COLO829 (cell line): Measurements from ENCODE around the gene RNASET2.
"Not testable (repeated sequence)": the region's sequence is repeated elsewhere in the genome, so short reads cannot be mapped to it uniquely, and the experiment has no call there.

ENCODE experiments used
- DNase-seq: peaks from one replicate; pipeline ENCODE4 v3.0.0; 2012; ENCODE audit warnings: low spot score

RNASET2 gene

GRCh38 chr6:166927240-166927934, 29.0 kb downstream of the RNASET2 start:
- peak; percentile 94 for DNase-seq

- DNase-seq, result no peak
Measured at GRCh38 chr6:166926748-166927147, 29.6 kb downstream of the RNASET2 start.

- no peak for DNase-seq
Measured at GRCh38 chr6:166925141-166925996, 31.0 kb downstream of the RNASET2 start.

- no peak for DNase-seq
Measured at GRCh38 chr6:166924531-166924930, 31.8 kb downstream of the RNASET2 start.

DNA sequence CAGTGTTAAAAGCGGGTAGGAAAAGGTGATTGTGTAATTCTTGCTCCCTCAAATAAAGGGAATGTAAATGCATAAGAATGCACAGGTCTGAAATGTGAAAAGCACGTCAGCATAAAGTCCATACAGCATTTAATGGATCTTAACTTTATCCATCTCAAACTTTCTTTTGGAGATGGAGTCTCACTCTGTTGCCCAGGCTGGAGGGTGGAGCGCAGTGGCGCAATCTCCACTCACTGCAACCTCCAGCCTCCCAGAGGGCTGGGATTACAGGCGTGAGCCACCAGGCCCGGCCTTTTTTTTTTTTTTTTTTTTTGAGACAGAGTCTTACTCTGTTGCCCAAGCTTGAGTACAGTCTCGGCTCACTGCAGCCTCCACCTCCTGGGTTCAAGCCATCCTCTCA, 33.4 kb downstream of the RNASET2 start:
- no peak for DNase-seq

- DNase-seq, result no peak
Measured at GRCh38 chr6:166921570-166921969, 34.8 kb downstream of the RNASET2 start.

DNA sequence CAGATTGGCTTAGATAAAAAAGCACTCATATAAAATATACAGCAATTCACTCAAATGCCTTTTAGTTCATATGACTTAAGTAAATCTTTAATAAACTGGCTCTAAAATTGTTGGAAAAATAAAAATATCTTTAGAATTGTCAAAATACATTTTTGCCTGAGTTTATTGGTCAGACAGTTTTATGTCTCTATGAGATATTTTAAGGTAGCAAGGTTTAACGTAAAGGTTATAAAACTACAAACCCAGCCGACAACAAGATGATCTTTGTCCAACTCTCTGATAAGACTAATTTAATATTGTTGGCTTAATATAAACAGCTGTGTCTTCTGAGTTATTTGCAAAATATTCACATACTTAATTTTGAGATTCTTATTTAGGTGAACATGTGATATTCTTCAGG, 39.5 kb downstream of the RNASET2 start:
- no peak for DNase-seq

DNA sequence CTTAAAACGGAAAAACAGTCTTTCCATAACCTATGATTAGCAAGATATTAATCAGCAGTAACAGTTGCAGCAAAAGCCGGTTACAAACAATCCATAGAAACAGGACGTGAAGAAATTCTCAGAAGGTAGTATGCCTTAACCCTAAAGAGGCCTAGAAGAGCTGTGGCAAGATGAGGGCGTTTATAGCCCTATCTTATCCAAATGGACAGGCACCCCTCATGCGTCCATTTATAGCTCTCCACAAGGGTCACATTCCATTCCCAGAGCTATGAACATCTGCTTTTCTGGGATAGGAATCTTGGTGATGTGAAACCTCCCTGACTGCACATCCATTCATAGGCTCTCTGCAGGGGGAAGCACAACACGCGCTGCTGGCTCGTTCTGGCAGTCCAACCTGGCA, 40.9 kb downstream of the RNASET2 start:
- not testable (repeated sequence) for DNase-seq

- DNase-seq, result not testable (repeated sequence)
Measured at GRCh38 chr6:166914952-166915351, 41.4 kb downstream of the RNASET2 start.

GRCh38 chr6:166911248-166911677, 45.1 kb downstream of the RNASET2 start:
- DNase-seq, result no peak

DNA sequence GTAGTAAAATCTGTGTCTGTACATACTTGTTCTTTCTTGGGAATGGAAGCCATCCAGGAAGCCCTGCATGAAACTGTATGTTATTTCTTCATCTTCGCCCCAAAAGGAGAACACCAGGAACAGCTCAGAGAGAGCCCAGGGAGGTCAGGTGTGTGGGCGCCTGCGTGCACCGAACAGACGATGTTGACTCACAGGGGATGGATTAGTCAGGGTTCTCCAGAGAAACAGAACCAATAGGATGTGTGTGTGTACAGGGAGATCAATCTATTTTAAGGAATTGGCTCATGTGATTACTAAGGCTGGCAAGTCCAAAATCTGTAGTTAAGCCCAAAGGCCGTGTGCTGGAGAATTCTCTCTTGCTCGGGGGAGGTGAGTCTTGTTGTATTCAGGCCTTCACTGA, 45.7 kb downstream of the RNASET2 start:
- no peak for DNase-seq

GRCh38 chr6:166908811-166909210, 47.5 kb downstream of the RNASET2 start:
- no peak for DNase-seq

- DNase-seq, result no peak
Measured at GRCh38 chr6:166907871-166908806, 48.2 kb downstream of the RNASET2 start.

DNA sequence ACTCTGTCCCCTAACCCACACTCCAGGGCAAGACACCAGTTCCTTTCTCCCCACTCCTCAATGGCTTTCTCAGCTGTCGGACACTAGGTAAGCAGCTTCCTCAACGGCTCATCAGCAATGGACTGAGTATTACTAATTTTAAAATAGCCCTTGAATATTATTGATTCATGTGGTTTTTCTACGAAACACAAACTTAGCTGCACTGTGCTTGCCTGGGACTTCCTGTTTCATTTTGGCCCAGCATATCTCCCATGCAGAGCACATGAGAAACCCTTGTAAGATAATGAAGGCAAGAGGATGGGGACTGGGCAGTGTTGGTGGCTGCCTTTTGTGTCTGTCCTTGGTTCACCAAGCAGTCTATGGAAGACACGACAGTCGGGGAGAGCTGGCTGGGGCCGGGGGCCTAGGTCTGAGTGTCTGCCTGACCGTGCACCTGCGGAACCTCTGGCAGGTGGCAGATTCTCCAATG, 48.9 kb downstream of the RNASET2 start:
- DNase-seq, result no peak

DNA sequence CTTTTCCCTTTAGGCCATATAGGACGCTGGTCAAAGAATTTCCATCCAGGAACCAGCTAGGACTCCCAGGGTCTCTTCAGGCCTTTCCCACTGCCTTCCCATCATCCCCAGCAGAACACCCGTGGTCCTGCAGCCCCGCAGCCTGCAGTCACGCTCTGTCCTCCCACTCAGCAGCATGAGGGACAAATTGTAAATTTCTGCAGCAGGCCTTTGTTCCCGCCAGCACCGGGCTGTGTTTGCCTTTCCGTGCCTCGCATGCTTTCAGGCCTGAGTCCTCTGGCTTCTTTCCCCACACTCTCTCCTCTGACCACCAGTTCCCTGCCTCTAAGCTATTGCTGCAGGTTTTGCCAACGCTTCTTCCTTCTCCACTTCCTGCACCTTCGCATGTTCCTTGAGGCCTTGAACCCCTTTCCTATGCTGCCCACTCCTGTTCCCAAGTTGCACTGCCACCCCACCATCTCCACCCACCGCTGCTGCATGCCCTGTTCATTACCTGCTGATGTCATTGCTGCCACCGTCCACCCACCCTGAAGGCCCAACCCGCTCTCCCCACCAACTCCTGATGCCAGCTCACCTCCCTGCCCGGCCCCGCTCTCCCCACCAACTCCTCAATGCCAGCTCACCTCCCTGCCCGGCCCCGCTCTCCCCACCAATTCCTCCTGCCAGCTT, 49.8 kb downstream of the RNASET2 start:
- no peak for DNase-seq

- no peak for DNase-seq
Measured at GRCh38 chr6:166905505-166906134, 50.7 kb downstream of the RNASET2 start.

DNA sequence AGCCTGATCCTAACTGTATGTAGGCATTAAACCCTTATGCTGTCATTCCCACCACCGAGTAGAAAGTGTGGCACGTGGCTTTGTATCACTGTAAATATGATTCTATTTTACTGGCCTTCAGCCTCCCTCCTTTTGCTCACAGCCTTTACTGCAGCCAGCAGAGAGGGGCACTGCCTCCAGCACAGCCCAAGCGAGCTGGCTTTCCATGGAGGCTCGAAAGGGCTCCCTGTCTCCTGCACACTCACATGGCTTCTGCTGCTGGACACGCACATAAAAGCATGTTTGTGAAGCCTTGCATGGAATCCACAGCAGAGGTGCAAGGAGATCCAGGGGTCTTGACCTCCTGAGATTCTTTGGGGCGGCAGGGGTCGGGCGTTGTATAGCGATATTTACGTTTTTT, 51.3 kb downstream of the RNASET2 start:
- no peak for DNase-seq

GRCh38 chr6:166904101-166904746, 52.1 kb downstream of the RNASET2 start:
- no peak for DNase-seq

- DNase-seq, result no peak
Measured at GRCh38 chr6:166903500-166903899, 52.9 kb downstream of the RNASET2 start.

- DNase-seq, result no peak
Measured at GRCh38 chr6:166903027-166903426, 53.3 kb downstream of the RNASET2 start.
